NCI-H774 (cell line): ENCODE measurements around the gene MAP1LC3B.

Experiments
- DNase-seq: peaks from one replicate; lab custom pipeline; 2025; lab: John Stamatoyannopoulos, UW

Gene MAP1LC3B

GRCh38 chr16:87391950-87392820, at the start of gene MAP1LC3B:
Gene MAP1LC3B, plus strand, starts transcription at chr16:87392336. Its CDS starts 92 bp downstream, at chr16:87392428.
- peak; percentile 80 for DNase-seq

GRCh38 chr16:87342504-87342903, 49.6 kb upstream of the MAP1LC3B start:
- no peak for DNase-seq

- DNase-seq, result no peak
Observed at GRCh38 chr16:87342978-87343752, 49.0 kb upstream of the MAP1LC3B start.

GRCh38 chr16:87343753-87344050, 48.4 kb upstream of the MAP1LC3B start:
- DNase-seq, result no peak

- no peak for DNase-seq
Observed at GRCh38 chr16:87344165-87344930, 47.8 kb upstream of the MAP1LC3B start.

- DNase-seq, result no peak
Observed at GRCh38 chr16:87344931-87345631, 47.1 kb upstream of the MAP1LC3B start.

- no peak for DNase-seq
Observed at GRCh38 chr16:87345726-87346424, 46.3 kb upstream of the MAP1LC3B start.

- no peak for DNase-seq
Observed at GRCh38 chr16:87346517-87347060, 45.5 kb upstream of the MAP1LC3B start.

GRCh38 chr16:87347932-87348615, 44.1 kb upstream of the MAP1LC3B start:
- DNase-seq, result no peak

GRCh38 chr16:87348616-87349157, 43.4 kb upstream of the MAP1LC3B start:
- DNase-seq, result no peak

- DNase-seq, result no peak
Observed at GRCh38 chr16:87350031-87350430, 42.1 kb upstream of the MAP1LC3B start.

GRCh38 chr16:87350681-87351319, 41.3 kb upstream of the MAP1LC3B start:
- DNase-seq, result no peak

- DNase-seq, result no peak
Observed at GRCh38 chr16:87351320-87351698, 40.8 kb upstream of the MAP1LC3B start.

GRCh38 chr16:87352818-87353217, 39.3 kb upstream of the MAP1LC3B start:
- DNase-seq, result no peak

GRCh38 chr16:87353613-87354012, 38.5 kb upstream of the MAP1LC3B start:
- no peak for DNase-seq

- DNase-seq, result no peak
Observed at GRCh38 chr16:87356491-87356853, 35.7 kb upstream of the MAP1LC3B start.

- no peak for DNase-seq
Observed at GRCh38 chr16:87358250-87358649, 33.9 kb upstream of the MAP1LC3B start.

GRCh38 chr16:87358696-87359095, 33.4 kb upstream of the MAP1LC3B start:
- DNase-seq, result no peak

GRCh38 chr16:87359121-87359520, 33.0 kb upstream of the MAP1LC3B start:
- no peak for DNase-seq
